GM18951 (cell line): ENCODE results near the gene CFAP126.

Experiments
- POLR2A ChIP-seq: IDR thresholded peaks from 4 replicates; pipeline ENCODE4 v1.6.1; 2011; ENCODE audit warnings: mild to moderate bottlenecking; ENCODE audit not compliant: insufficient read length, insufficient read depth; ENCODE audit errors: extremely low read depth
- in situ Hi-C: fragments of 300-500 bp; cut with MboI; formaldehyde crosslinking; loops from one replicate; pipeline ENCODE4 v1.12.0; 2022; ENCODE audit warnings: low sequenced_read_pairs, mixed read lengths, inconsistent platforms; ENCODE audit not compliant: unreplicated experiment

Gene CFAP126

GRCh38 chr1:161390559-161390858 is 22.8 kb upstream of the CFAP126 start:
- in situ Hi-C loops = no loop called here
- no peak for TF ChIP-seq POLR2A

- peak; percentile 70 for TF ChIP-seq POLR2A
- in situ Hi-C loops = loop anchor here (10.0 kb wide), 1 partner anchor 165 kb away; the partner anchor contains the start of genes APOA2 and TOMM40L
Observed at GRCh38 chr1:161389691-161390558, 22.2 kb upstream of the CFAP126 start.

DNA sequence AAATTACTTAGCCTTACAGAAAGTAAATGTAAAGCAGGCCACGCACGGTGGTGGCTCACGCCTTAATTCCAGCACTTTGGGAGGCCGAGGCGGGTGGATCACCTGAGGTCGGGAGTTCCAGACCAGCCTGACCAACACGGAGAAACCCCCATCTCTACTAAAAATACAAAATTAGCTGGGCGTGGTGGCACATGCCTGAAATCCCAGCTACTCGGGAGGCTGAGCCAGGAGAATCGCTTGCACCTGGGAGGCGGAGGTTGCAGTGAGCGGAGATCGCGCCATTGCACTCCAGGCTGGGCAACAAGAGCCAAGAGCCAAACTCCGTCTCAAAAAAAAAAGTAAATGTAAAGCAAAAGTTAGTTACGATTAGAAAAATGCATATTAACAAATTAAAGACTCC is 21.5 kb upstream of the CFAP126 start:
- in situ Hi-C loops = loop anchor here (10.0 kb wide), 1 partner anchor 164 kb away; the partner anchor contains the start of genes APOA2 and TOMM40L

- in situ Hi-C loops = loop anchor here (10.0 kb wide), 1 partner anchor 164 kb away; the partner anchor contains the start of genes APOA2 and TOMM40L
Observed at GRCh38 chr1:161388639-161389038, 21.0 kb upstream of the CFAP126 start.

DNA sequence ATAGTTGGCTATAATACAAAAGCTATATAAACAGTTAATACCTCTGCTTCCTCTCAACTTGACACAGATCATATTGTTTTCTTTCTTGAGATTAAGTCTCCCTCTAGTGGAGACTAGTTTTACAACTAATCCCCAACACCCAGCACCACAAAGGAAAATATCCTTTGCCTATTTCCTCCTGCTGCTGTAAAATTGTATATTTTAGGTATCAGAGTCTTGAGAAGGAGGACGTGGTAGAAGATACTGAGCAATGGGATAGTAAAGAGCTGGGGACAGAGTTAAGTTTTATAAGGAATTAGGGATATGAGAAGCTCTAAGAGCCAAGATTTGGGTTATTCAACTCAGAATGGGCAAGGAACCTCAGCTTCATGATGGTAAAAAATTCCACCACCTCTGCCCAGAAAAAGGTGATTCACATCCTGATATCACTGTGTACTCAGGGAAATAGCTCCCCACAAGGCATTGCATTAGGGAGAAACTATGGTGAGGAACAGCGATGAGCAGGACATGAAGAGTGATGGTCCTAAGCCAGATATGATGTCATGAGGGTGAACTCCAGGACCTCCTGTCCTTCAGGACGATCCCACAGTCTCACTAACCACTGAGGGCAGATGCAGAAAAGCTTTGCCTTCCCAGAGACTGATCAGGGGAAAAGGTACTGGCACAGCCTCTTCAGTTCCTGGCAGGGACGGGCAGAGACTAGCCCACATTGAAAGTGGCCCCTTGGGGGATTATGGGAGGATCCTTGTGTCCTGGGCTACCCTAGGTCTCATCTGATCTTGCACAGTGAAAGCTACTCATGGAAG is 14.7 kb upstream of the CFAP126 start:
- in situ Hi-C loops = loop anchor here (10.0 kb wide), 1 partner anchor 158 kb away; the partner anchor contains the start of genes APOA2 and TOMM40L
- no peak for TF ChIP-seq POLR2A

More at GRCh38 chr1:161388639-161389038, 21.0 kb upstream of the CFAP126 start:
- TF ChIP-seq POLR2A = no peak

DNA sequence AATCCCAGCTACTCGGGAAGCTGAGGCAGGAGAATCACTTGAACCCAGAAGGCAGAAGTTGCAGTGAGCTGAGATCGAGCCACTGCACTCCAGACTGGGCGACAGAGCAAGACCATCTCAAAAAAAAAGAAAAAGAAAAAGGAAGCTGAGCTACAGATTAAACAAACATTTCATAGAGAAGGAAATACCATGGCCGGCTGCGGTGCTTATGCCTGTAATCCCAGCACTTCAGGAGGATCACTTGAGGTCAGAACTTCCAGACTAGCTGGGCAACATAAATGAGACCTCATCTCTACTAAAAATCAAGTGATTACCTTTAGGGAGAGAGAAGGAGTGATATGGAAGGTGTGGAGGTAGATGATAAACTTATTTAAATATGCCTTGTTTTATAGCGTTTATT is 14.0 kb upstream of the CFAP126 start:
- in situ Hi-C loops = loop anchor here (10.0 kb wide), 1 partner anchor 157 kb away; the partner anchor contains the start of genes APOA2 and TOMM40L
- TF ChIP-seq POLR2A = no peak

DNA sequence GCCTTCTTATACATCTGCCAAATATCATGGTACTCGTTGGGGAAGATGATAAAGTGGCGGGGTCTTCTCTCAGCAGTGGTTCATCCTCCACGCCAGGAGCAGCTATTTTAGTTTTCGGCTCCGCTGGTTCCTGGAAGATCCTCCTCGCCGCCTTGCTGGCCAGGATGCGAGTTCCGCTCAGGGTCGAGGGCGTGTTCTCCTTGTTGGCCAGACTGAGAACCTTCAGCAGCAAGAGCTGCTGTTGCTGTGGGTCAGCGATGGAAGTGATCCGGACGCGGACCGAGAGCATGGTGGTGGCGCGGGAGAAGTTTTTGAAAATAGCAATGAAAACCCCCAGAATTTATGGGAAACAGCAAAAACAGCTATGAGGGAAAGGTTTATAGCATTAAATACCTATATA is 11.4 kb upstream of the CFAP126 start:
- TF ChIP-seq POLR2A = peak; percentile 20
- in situ Hi-C loops = no loop called here

DNA sequence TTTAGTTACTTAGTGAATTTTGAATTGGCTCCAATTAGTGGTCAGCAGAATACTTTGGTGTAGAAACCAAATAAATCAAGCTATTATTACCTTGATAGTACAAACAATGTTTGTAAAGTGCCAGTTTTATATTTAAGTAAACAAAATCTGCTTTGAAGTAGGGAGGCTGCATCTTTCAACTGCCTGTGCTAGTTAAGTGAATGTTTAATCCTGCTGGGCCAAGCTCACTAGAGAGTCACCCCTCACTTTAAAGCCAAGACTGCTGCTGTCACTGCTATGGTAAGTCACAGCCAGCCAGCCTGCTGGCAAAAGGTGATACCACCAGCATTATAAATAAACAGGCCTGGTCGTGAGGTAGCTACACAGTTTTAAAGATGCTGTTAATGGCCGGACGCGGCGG is 10.3 kb upstream of the CFAP126 start:
- no peak for TF ChIP-seq POLR2A
- in situ Hi-C loops = no loop called here

DNA sequence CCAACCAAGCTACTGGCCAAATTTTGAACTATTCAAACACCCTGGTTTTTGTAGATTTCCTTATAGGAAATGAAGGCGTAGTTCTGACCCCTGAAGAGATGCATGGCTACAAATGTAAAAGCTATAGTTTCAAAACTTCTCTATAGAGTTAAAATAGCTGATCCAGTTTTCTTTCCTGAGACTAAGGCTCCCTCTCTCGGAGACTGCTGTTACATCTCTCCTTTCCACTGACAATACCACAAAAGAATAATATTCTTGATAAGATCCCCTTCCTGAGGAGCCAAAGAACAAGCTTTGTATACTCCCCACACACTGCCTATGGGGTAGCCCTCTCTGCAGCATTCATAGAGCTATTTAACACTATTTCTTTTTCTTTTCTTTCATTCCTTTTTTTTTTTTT is 6.7 kb upstream of the CFAP126 start:
- no peak for TF ChIP-seq POLR2A
- in situ Hi-C loops = no loop called here

DNA sequence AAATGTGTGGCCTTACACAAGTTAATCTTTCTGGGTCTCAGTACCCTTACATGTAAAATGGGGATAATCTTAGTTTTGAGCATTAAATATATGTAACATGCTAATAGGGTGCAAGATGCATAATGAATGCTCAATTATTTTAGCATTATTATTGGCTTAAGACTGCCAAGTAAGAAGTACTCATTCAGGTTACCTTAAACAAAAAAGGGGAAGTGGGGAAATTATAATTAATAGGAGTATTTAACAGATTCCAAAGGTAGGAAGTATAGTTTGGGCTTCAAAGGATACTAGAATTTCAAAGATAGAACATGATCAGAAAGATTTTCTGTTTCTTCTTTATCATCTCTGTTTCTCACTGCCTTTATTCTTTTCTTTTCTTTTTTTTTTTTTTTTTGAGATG is 5.8 kb upstream of the CFAP126 start:
- TF ChIP-seq POLR2A = no peak
- in situ Hi-C loops = no loop called here

DNA sequence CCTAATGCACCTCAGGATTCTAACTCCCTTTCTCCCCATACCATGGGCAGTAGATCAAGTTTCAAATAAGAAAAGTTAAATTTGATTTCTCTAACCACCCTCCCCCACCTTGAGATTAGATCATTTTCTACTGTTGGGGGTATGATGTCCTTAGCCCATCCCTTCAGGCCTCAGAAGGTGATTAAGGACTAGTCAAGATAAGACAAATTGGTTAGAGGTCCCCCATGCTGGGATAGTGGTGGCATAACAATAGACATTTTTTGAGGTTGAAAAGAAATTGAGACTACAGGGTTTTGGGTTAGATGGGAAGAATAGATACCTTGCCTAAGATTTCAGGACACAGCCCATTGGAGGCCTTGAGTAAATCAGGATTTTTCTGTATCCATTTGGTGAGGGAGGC is 2.5 kb downstream of the CFAP126 start:
- TF ChIP-seq POLR2A = no peak
- in situ Hi-C loops = no loop called here

DNA sequence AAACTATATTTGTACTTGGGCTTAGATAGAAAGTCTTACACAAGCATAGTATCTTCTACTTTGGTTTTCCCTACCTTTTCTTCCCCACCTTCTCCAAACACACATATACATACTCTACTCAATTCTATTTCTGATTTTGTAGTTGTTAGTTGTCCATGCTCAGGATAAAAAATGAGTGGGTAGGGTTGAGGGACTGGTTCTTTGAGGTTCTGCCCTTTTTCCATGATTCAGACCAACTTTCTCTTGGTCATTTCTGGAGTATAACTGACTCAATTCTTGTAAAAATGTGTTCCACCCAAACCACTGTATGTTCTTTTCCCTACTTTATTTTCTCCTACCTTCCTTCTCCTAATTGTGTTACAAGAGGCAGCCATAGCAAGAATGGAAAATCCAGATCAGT is 3.3 kb downstream of the CFAP126 start:
- no peak for TF ChIP-seq POLR2A
- in situ Hi-C loops = no loop called here

DNA sequence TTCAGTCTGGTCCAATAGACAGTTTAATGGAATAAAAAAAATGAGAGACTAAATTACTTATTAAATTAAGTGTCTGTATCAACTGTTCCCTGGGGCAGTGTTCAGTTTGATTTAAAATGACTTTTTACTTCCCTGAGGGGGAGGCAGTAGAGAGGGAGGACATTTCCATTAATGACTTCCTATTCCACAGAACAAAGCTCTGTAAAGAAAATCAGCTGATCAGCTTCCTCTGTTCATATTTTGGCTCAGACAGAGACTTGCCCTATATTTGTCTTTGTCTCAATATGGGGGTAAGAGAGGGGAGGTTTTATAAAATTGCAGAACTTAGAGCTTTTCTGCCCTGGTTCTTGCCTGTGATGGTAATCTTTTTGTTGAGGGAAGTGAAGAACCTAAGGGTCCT is 8.4 kb downstream of the CFAP126 start:
- in situ Hi-C loops = no loop called here
- TF ChIP-seq POLR2A = no peak
